MM.1S (cell line): Measurements from ENCODE around the gene GRXCR1.

Source experiments
- CTCF ChIP-seq: fragments of 300-600 bp; sonication (generic); IDR thresholded peaks from 2 replicates; pipeline ENCODE4 v1.5.1; 2016; ENCODE audit warnings: antibody characterized with exemption, low read length, mixed read lengths
- EZH2 ChIP-seq: fragments of 300-600 bp; sonication (generic); optimal IDR thresholded peaks from 2 replicates; pipeline ENCODE3; 2017; ENCODE audit warnings: low read depth, mild to moderate bottlenecking, antibody characterized with exemption, low read length, mixed read lengths
- EZH2phosphoT487 ChIP-seq: fragments of 300-600 bp; sonication (generic); IDR thresholded peaks from 2 replicates; pipeline ENCODE4 v1.6.1; 2018; ENCODE audit warnings: antibody characterized with exemption, low read length

- TF ChIP-seq EZH2: no peak
- no peak for TF ChIP-seq CTCF
- TF ChIP-seq EZH2phosphoT487: no peak
Measured at GRCh38 chr4:42845586-42845985, 46.9 kb upstream of the GRXCR1 start.
